ENCODE results near the gene SIGLEC12. TPM values are rescaled to one million over a fixed set of nuclear protein-coding genes. Genes with fewer than 3 reads are reported as not detected.

The SIGLEC12 gene
- total and polyA plus RNA-seq, 7 experiments from 2014 or later, result 0.09 to 0.29 (median 0.24) TPM; not detected in 3

- peaks cover 0 to 15% (median 4%) of the 10 kb centered on the region in 11 donors for H3K9me3 Mint-ChIP-seq
- H3K4me1 Mint-ChIP-seq, result peaks cover 0 to 11% (median 0%) of the 10 kb centered on the region in 7 donors
- peaks cover 0 to 10% (median 0%) of the 10 kb centered on the region in 5 donors for H3K36me3 Mint-ChIP-seq
- no peak overlapping the region for H3K4me3 ChIP-seq (ENCODE audit: low read length)
- no peak for ATAC-seq
- CTCF ChIA-PET, result no interaction called here
- H3K27ac Mint-ChIP-seq, result no peak overlapping the region
- H3K9me3 ChIP-seq (ENCODE audit: control insufficient read depth in 2 of 3, low read length in 3 of 3), result no peaks in the 10 kb centered on the region
- peaks cover 11 to 39% (median 37%) of the 10 kb centered on the region in 5 donors for H3K27me3 Mint-ChIP-seq
- no peak overlapping the region for H3K4me3 Mint-ChIP-seq
- H3K27ac ChIP-seq (ENCODE audit: low read depth, low read length), result no peak overlapping the region
- no peak for DNase-seq
- intact Hi-C loops (cut with micrococcal nuclease), result no loop called here
- H3K4me1 ChIP-seq (ENCODE audit: control insufficient read depth in 2 of 2, insufficient read depth in 2 of 2, low read length in 2 of 2), result no peaks in the 10 kb centered on the region
- POLR2A ChIA-PET, result no interaction called here
- H3K36me3 ChIP-seq (ENCODE audit: control insufficient read depth in 2 of 3, insufficient read depth in 3 of 3, low read length in 3 of 3), result no peaks in the 10 kb centered on the region
- no peaks in the 10 kb centered on the region for H3K27me3 ChIP-seq (ENCODE audit: control insufficient read depth in 2 of 2, insufficient read depth in 2 of 2, low read length in 2 of 2)
Measured at GRCh38 chr19:51489113-51489512, 12.5 kb downstream of the SIGLEC12 start.

DNA sequence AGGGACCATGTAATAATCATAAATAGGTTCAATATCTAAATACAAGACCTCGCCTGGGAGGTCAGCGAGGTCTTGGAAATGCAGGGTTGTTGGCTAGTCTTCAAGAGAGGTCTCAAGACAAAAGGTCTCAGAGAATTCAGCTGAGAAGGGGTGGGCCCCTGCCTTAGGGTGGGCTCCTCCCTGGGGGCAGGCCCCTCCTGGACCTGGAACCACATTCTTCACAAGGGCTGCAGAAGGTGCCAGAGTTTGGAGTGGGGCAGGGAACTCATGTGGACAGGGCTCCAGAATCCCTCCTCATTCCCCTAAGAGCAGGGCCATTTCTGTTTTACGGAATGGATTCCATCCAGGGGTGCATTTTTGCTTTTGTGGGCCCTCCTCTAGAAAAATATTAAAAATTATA, 13.1 kb downstream of the SIGLEC12 start:
- Mint-ChIP-seq H3K4me1 (peaks cover 0 to 6% (median 0%) of the 10 kb centered on the region in 7 donors), H3K27me3 (peaks cover 9 to 33% (median 33%) of the 10 kb centered on the region in 5 donors), H3K9me3 (peaks cover 0 to 11% (median under 1%) of the 10 kb centered on the region in 11 donors), H3K4me3 (no peak overlapping the region), H3K27ac (no peak overlapping the region), H3K36me3 (peaks cover 0 to 5% (median 0%) of the 10 kb centered on the region in 5 donors)
- Histone ChIP-seq H3K9me3 (ENCODE audit: control insufficient read depth in 2 of 3, low read length in 3 of 3) (no peaks in the 10 kb centered on the region), H3K4me3 (ENCODE audit: low read length) (no peak overlapping the region), H3K36me3 (ENCODE audit: control insufficient read depth in 2 of 3, insufficient read depth in 3 of 3, low read length in 3 of 3) (no peaks in the 10 kb centered on the region), H3K4me1 (ENCODE audit: control insufficient read depth in 2 of 2, insufficient read depth in 2 of 2, low read length in 2 of 2) (no peaks in the 10 kb centered on the region), H3K27ac (ENCODE audit: low read depth, low read length) (no peak overlapping the region), H3K27me3 (ENCODE audit: control insufficient read depth in 2 of 2, insufficient read depth in 2 of 2, low read length in 2 of 2) (no peaks in the 10 kb centered on the region)
- no peak for DNase-seq
- POLR2A ChIA-PET, result no interaction called here
- intact Hi-C loops (cut with micrococcal nuclease), result no loop called here
- CTCF ChIA-PET, result no interaction called here
- ATAC-seq, result no peak

- Mint-ChIP-seq H3K4me1 (peaks cover 0 to 2% (median 0%) of the 10 kb centered on the region in 7 donors), H3K36me3 (no peaks in the 10 kb centered on the region), H3K4me3 (no peak overlapping the region), H3K9me3 (peaks cover 0 to 5% (median 0%) of the 10 kb centered on the region in 11 donors), H3K27me3 (peaks cover 5 to 39% (median 25%) of the 10 kb centered on the region in 5 donors), H3K27ac (no peak overlapping the region)
- DNase-seq (no peak), ATAC-seq (no peak)
- no peaks in the 10 kb centered on the region for H3K4me1 ChIP-seq (ENCODE audit: control insufficient read depth in 2 of 2, insufficient read depth in 2 of 2, low read length in 2 of 2)
- ChIA-PET POLR2A (no interaction called here), CTCF (interaction anchor here (1.1 kb wide), 1 partner anchor 13 kb away, joined by 5 read pairs; no protein-coding TSS in a partner anchor)
- H3K4me3 ChIP-seq (ENCODE audit: low read length), result no peak overlapping the region
- H3K27me3 ChIP-seq (ENCODE audit: control insufficient read depth in 2 of 2, insufficient read depth in 2 of 2, low read length in 2 of 2), result no peaks in the 10 kb centered on the region
- intact Hi-C loops (cut with micrococcal nuclease), result no loop called here
- H3K36me3 ChIP-seq (ENCODE audit: control insufficient read depth in 2 of 3, insufficient read depth in 3 of 3, low read length in 3 of 3), result no peaks in the 10 kb centered on the region
- H3K27ac ChIP-seq (ENCODE audit: low read depth, low read length), result no peak overlapping the region
- H3K9me3 ChIP-seq (ENCODE audit: control insufficient read depth in 2 of 3, low read length in 3 of 3), result no peaks in the 10 kb centered on the region
Measured at GRCh38 chr19:51485960-51486660, 15.5 kb downstream of the SIGLEC12 start.

- ChIA-PET CTCF (interaction anchor here (1.4 kb wide), 1 partner anchor 8 kb away, joined by 3 read pairs; no protein-coding TSS in a partner anchor), POLR2A (no interaction called here)
- Histone ChIP-seq H3K9me3 (ENCODE audit: control insufficient read depth in 2 of 3, low read length in 3 of 3) (no peaks in the 10 kb centered on the region), H3K27ac (ENCODE audit: low read depth, low read length) (no peak overlapping the region), H3K36me3 (ENCODE audit: control insufficient read depth in 2 of 3, insufficient read depth in 3 of 3, low read length in 3 of 3) (no peaks in the 10 kb centered on the region), H3K4me3 (ENCODE audit: low read length) (no peak overlapping the region), H3K4me1 (ENCODE audit: control insufficient read depth in 2 of 2, insufficient read depth in 2 of 2, low read length in 2 of 2) (no peaks in the 10 kb centered on the region), H3K27me3 (ENCODE audit: control insufficient read depth in 2 of 2, insufficient read depth in 2 of 2, low read length in 2 of 2) (no peaks in the 10 kb centered on the region)
- peak overlapping the region in 1 of 9 donors; percentile 52 for H3K27ac Mint-ChIP-seq
- intact Hi-C loops (cut with micrococcal nuclease), result no loop called here
- H3K27me3 Mint-ChIP-seq, result peaks cover 11 to 53% (median 43%) of the 10 kb centered on the region in 5 donors
- H3K4me3 Mint-ChIP-seq, result no peak overlapping the region
- peaks cover 0 to 5% (median 0%) of the 10 kb centered on the region in 7 donors for H3K4me1 Mint-ChIP-seq
- DNase-seq (no peak), ATAC-seq (no peak)
- H3K36me3 Mint-ChIP-seq, result no peaks in the 10 kb centered on the region
- peaks cover 0 to 3% (median 0%) of the 10 kb centered on the region in 11 donors for H3K9me3 Mint-ChIP-seq
Measured at GRCh38 chr19:51480590-51480989, 21.0 kb downstream of the SIGLEC12 start.

GRCh38 chr19:51479531-51480331, 21.9 kb downstream of the SIGLEC12 start:
- CTCF ChIA-PET, result no interaction called here

DNA sequence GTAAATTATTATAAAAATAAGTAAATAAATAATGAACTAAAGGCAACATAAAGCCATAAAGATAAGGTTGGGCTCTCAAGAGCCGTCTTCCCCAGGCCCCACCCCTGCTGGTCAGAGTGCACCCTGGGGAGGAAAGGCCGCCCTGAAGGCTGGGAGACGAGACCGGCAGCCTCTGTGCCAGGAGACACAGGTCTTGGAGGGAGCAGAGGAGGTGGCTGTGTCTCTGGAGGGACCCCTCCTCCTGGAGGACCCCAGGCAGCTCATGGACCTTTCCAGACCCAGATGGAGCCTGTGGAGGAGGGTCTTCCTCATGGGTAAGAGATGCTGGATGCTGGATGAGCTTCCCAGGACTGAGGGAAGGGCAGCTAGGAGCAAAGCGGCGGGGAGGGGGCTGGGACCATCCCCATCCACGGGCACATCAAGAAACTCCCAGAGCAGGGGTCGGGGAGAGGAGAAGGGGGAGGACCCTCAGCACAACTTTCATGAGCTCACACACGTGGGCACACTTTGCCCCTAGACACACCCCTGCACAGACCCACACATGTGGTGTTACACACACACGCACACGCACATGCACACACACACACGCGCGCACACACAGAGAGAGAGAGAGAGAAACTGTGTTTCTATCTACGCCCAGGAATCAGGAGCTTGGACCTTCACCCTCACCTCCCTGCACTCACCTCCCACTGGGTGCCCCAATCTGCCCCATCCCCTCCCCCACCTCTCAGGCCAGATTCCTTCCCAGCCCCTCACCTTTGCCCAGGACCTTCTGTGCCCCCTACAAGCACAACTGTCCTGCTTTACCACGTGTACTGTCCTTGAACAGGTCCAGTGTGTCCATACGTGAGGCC, 23.0 kb downstream of the SIGLEC12 start, which contains the start of gene CEACAM18:
Gene CEACAM18, plus strand, starts transcription at position 159 of the 854 bp plus-strand sequence.
- no peaks in the 10 kb centered on the region for H3K36me3 ChIP-seq (ENCODE audit: control insufficient read depth in 2 of 3, insufficient read depth in 3 of 3, low read length in 3 of 3)
- no peak within 1 kb of the TSS for H3K4me3 ChIP-seq (ENCODE audit: low read length)
- H3K4me1 ChIP-seq (ENCODE audit: control insufficient read depth in 2 of 2, insufficient read depth in 2 of 2, low read length in 2 of 2), result no peaks in the 10 kb centered on the region
- DNase-seq (no peak), ATAC-seq (no peak)
- ChIA-PET POLR2A (no interaction called here), CTCF (no interaction called here)
- no peaks in the 10 kb centered on the region for H3K36me3 Mint-ChIP-seq
- peak within 1 kb of the TSS in 1 of 9 donors; percentile 71 for H3K27ac Mint-ChIP-seq
- H3K4me3 Mint-ChIP-seq, result no peak within 1 kb of the TSS
- no peak within 1 kb of the TSS for H3K27ac ChIP-seq (ENCODE audit: low read depth, low read length)
- H3K27me3 Mint-ChIP-seq, result peaks cover 9 to 48% (median 39%) of the 10 kb centered on the region in 5 donors
- no peaks in the 10 kb centered on the region for H3K9me3 ChIP-seq (ENCODE audit: control insufficient read depth in 2 of 3, low read length in 3 of 3)
- intact Hi-C loops (cut with micrococcal nuclease), result no loop called here
- H3K9me3 Mint-ChIP-seq, result peaks cover 0 to 3% (median 0%) of the 10 kb centered on the region in 11 donors
- peaks cover 0 to 5% (median 0%) of the 10 kb centered on the region in 7 donors for H3K4me1 Mint-ChIP-seq
- no peaks in the 10 kb centered on the region for H3K27me3 ChIP-seq (ENCODE audit: control insufficient read depth in 2 of 2, insufficient read depth in 2 of 2, low read length in 2 of 2)

More at GRCh38 chr19:51479531-51480331, 21.9 kb downstream of the SIGLEC12 start:
- DNase-seq (peak in 1 of 9 donors; percentile 33), ATAC-seq (no peak)
- intact Hi-C loops (cut with micrococcal nuclease), result no loop called here
- Histone ChIP-seq H3K4me1 (ENCODE audit: control insufficient read depth in 2 of 2, insufficient read depth in 2 of 2, low read length in 2 of 2) (no peaks in the 10 kb centered on the region), H3K9me3 (ENCODE audit: control insufficient read depth in 2 of 3, low read length in 3 of 3) (no peaks in the 10 kb centered on the region), H3K27ac (ENCODE audit: low read depth, low read length) (no peak overlapping the region), H3K27me3 (ENCODE audit: control insufficient read depth in 2 of 2, insufficient read depth in 2 of 2, low read length in 2 of 2) (no peaks in the 10 kb centered on the region), H3K4me3 (ENCODE audit: low read length) (no peak overlapping the region), H3K36me3 (ENCODE audit: control insufficient read depth in 2 of 3, insufficient read depth in 3 of 3, low read length in 3 of 3) (no peaks in the 10 kb centered on the region)
- Mint-ChIP-seq H3K27ac (no peak overlapping the region), H3K27me3 (peaks cover 8 to 47% (median 38%) of the 10 kb centered on the region in 5 donors), H3K4me1 (peaks cover 0 to 5% (median 0%) of the 10 kb centered on the region in 7 donors), H3K36me3 (no peaks in the 10 kb centered on the region), H3K4me3 (no peak overlapping the region), H3K9me3 (peaks cover 0 to 3% (median 0%) of the 10 kb centered on the region in 11 donors)
- POLR2A ChIA-PET, result no interaction called here
